ENCODE measurements around the gene CCN2. TPM values are rescaled to one million over a fixed set of nuclear protein-coding genes. Genes with fewer than 3 reads are reported as not detected.

The CCN2 gene
- total and polyA plus RNA-seq, 2 donors (not counting 1 experiment from before 2014, with no cell fraction given): 0.81 to 1.3 TPM

DNA sequence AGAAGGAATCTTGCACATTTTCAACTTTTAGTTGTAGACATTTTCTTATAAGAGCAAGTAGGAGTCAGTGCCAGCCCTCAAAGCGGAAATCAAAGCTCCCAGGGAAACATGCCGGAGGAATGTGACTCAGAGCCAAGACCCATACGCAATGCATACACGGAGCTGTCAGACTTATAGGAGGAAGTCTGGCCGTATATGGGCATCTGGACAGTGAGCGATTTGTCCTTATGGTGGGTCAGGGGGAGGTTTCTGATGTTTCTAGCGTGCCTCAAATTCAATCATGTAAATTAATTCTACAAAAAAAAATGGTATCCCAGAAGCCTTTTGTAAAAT is 3.6 kb upstream of the CCN2 start:
- Histone ChIP-seq H3K27ac (ENCODE audit: low read length in 2 of 2) (no peak overlapping the region), H3K4me3 (ENCODE audit: control extremely low read depth in 1 of 5, extremely low read depth in 1 of 5, insufficient read depth in 1 of 5, low read depth in 2 of 5, low read length in 4 of 5) (no peak overlapping the region), H3K4me2 (replicated peaks; ENCODE audit: low read depth, low read length, poor library complexity, severe bottlenecking) (no peak overlapping the region), H2AFZ (ENCODE audit: insufficient read depth, low read depth, low read length, poor library complexity, severe bottlenecking) (no peak overlapping the region), H3K79me2 (ENCODE audit: control insufficient read depth, insufficient read depth, low read length) (no peaks in the 10 kb centered on the region), H3K27me3 (replicated peaks in 1 of 4; ENCODE audit: control extremely low read depth in 1 of 4, control insufficient read depth in 3 of 4, insufficient read depth in 4 of 4, low read length in 3 of 4) (peaks cover 0 to 15% (median 14%) of the 10 kb centered on the region in 4 experiments), H3K4me1 (ENCODE audit: control insufficient read depth in 2 of 2, insufficient read depth in 2 of 2, low read length in 2 of 2) (peaks cover 11% of the 10 kb centered on the region in 2 donors), H3K9me3 (ENCODE audit: control extremely low read depth in 1 of 3, control insufficient read depth in 2 of 3, insufficient read depth in 1 of 3, low read length in 2 of 3) (no peaks in the 10 kb centered on the region), H4K20me1 (ENCODE audit: control insufficient read depth, insufficient read depth, low read length, poor library complexity, severe bottlenecking) (no peaks in the 10 kb centered on the region), H3K9ac (ENCODE audit: low read length) (no peak overlapping the region), H3K36me3 (replicated peaks in 1 of 2; ENCODE audit: control extremely low read depth in 1 of 2, control insufficient read depth in 1 of 2, extremely low read depth in 1 of 2, insufficient read depth in 2 of 2, low read length in 1 of 2) (no peaks in the 10 kb centered on the region)
- WGBS (ENCODE audit: insufficient coverage): 93% methylated on average over 2 of the region's 7 CpGs
- CTCF ChIA-PET: no interaction called here
- POLR2A ChIA-PET: no interaction called here
- Mint-ChIP-seq H3K4me3 (no peak overlapping the region), H3K4me1 (peaks cover 15% of the 10 kb centered on the region), H3K27me3 (peaks cover 39% of the 10 kb centered on the region), H3K9me3 (ENCODE audit: insufficient read depth) (no peaks in the 10 kb centered on the region), H3K27ac (no peak overlapping the region)
- no peak for TF ChIP-seq EZH2 (IDR thresholded peaks at IDR 0.05; ENCODE audit: borderline replicate concordance, insufficient read depth, low read depth, low read length, poor library complexity, severe bottlenecking)
- TF ChIP-seq, protein P1, sequence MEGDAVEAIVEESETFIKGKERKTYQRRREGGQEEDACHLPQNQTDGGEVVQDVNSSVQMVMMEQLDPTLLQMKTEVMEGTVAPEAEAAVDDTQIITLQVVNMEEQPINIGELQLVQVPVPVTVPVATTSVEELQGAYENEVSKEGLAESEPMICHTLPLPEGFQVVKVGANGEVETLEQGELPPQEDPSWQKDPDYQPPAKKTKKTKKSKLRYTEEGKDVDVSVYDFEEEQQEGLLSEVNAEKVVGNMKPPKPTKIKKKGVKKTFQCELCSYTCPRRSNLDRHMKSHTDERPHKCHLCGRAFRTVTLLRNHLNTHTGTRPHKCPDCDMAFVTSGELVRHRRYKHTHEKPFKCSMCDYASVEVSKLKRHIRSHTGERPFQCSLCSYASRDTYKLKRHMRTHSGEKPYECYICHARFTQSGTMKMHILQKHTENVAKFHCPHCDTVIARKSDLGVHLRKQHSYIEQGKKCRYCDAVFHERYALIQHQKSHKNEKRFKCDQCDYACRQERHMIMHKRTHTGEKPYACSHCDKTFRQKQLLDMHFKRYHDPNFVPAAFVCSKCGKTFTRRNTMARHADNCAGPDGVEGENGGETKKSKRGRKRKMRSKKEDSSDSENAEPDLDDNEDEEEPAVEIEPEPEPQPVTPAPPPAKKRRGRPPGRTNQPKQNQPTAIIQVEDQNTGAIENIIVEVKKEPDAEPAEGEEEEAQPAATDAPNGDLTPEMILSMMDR (IDR thresholded peaks at IDR 0.05): no peak
- no peak for ATAC-seq (ENCODE audit: low read depth)
- intact Hi-C loops (cut with micrococcal nuclease): no loop called here
- no peak for DNase-seq

DNA sequence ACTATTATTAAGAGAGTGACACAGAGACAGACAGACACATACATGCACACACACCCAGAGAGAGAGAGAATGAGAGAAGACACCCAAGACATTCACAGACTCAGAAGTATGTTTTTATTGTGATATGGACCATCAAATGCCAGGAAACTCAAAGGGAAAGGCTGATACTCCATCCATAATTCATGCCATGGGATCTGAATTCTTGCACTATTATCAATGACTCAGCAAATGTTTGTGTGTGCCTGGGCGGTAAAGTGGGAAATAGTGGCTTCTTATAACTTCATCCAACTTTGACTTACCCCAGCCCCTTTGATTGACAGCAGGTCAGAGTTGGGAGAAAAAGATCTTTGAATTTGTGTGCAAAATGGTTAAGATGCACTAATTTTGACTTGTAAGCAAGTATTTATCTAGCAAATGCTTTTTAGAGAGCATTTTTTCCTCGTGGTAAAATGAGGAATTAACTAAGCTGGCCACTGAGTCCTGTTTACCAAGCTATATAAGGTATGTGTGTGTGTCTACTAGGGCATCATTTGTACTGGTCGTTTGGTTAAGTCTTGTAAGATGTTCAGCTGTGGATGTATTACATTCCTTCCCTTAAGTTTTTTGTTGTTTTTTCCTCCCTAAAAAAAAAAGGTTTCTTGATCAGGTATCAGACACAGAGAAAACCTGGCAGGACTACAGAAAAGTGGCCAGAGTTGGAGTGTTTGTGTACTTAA is 3.0 kb upstream of the CCN2 start:
- Mint-ChIP-seq H3K4me3 (no peak overlapping the region), H3K9me3 (ENCODE audit: insufficient read depth) (no peaks in the 10 kb centered on the region), H3K27ac (no peak overlapping the region), H3K27me3 (peaks cover 45% of the 10 kb centered on the region), H3K4me1 (peaks cover 16% of the 10 kb centered on the region)
- Histone ChIP-seq H4K20me1 (ENCODE audit: control insufficient read depth, insufficient read depth, low read length, poor library complexity, severe bottlenecking) (no peaks in the 10 kb centered on the region), H3K4me1 (ENCODE audit: control insufficient read depth in 2 of 2, insufficient read depth in 2 of 2, low read length in 2 of 2) (peaks cover 11 to 12% of the 10 kb centered on the region in 2 donors), H3K79me2 (ENCODE audit: control insufficient read depth, insufficient read depth, low read length) (no peaks in the 10 kb centered on the region), H3K9ac (ENCODE audit: low read length) (no peak overlapping the region), H3K27ac (ENCODE audit: low read length in 2 of 2) (no peak overlapping the region), H3K4me2 (replicated peaks; ENCODE audit: low read depth, low read length, poor library complexity, severe bottlenecking) (no peak overlapping the region), H3K9me3 (ENCODE audit: control extremely low read depth in 1 of 3, control insufficient read depth in 2 of 3, insufficient read depth in 1 of 3, low read length in 2 of 3) (no peaks in the 10 kb centered on the region), H3K27me3 (replicated peaks in 1 of 4; ENCODE audit: control extremely low read depth in 1 of 4, control insufficient read depth in 3 of 4, insufficient read depth in 4 of 4, low read length in 3 of 4) (peaks cover 0 to 19% (median 17%) of the 10 kb centered on the region in 4 experiments), H3K36me3 (replicated peaks in 1 of 2; ENCODE audit: control extremely low read depth in 1 of 2, control insufficient read depth in 1 of 2, extremely low read depth in 1 of 2, insufficient read depth in 2 of 2, low read length in 1 of 2) (no peaks in the 10 kb centered on the region), H2AFZ (ENCODE audit: insufficient read depth, low read depth, low read length, poor library complexity, severe bottlenecking) (no peak overlapping the region), H3K4me3 (ENCODE audit: control extremely low read depth in 1 of 5, extremely low read depth in 1 of 5, insufficient read depth in 1 of 5, low read depth in 2 of 5, low read length in 4 of 5) (no peak overlapping the region)
- DNase-seq: no peak
- no peak for ATAC-seq (ENCODE audit: low read depth)
- TF ChIP-seq, protein P1 (IDR thresholded peaks at IDR 0.05): no peak
- no peak for TF ChIP-seq EZH2 (IDR thresholded peaks at IDR 0.05; ENCODE audit: borderline replicate concordance, insufficient read depth, low read depth, low read length, poor library complexity, severe bottlenecking)
- CTCF ChIA-PET: no interaction called here
- POLR2A ChIA-PET: no interaction called here
- intact Hi-C loops (cut with micrococcal nuclease): no loop called here
- WGBS (ENCODE audit: insufficient coverage): 14% methylated on average over 1 of the region's 3 CpGs

All from B cell (primary cell).